Astrocyte of the hippocampus (primary cell): Measurements from ENCODE around the gene PIAS1.
"Not testable (repeated sequence)": the region's sequence is repeated elsewhere in the genome, so short reads cannot be mapped to it uniquely, and the experiment has no call there.

Experiments
- DNase-seq: peaks from one replicate; pipeline ENCODE4 v3.0.0; 2011; ENCODE audit warnings: low read depth, low spot score

Gene PIAS1

GRCh38 chr15:68218331-68218730 is 164.2 kb downstream of the PIAS1 start:
- DNase-seq = no peak

- no peak for DNase-seq
Measured at GRCh38 chr15:68218847-68219798, 165.0 kb downstream of the PIAS1 start.

- DNase-seq = no peak
Measured at GRCh38 chr15:68220489-68220888, 166.4 kb downstream of the PIAS1 start.

GRCh38 chr15:68220967-68221366 is 166.9 kb downstream of the PIAS1 start:
- DNase-seq = no peak

DNA sequence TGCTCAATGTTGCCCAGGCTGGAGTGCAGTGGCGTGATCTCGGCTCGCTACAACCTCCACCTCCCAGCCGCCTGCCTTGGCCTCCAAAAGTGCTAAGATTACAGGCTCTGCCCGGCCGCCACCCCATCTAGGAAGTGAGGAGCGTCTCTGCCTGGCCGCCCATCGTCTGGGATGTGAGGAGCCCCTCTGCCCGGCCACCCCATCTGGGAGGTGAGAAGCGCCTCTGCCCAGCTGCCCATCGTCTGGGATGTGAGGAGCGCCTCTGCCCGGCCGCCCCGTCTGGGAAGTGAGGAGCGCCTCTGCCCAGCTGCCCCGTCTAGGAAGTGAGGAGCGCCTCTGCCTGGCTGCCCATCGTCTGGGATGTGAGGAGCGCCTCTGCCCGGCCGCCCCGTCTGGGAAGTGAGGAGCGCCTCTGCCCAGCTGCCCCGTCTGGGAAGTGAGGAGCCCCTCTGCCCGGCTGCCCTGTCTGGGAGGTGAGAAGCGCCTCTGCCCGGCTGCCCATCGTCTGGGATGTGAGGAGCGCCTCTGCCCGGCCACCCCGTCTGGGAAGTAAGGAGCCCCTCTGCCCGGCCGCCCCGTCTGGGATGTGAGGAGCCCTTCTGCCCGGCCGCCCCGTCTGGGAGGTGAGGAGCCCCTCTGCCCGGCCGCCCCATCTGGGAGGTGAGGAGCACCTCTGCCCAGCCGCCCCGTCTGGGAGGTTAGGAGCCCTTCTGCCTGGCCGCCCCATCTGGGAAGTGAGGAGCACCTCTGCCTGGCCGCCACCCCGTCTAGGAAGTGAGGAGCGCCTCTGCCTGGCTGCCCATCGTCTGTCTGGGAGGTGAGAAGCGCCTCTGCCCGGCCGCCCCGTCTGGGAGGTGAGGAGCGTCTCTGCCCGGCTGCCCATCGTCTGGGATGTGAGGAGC is 167.7 kb downstream of the PIAS1 start:
- DNase-seq = not testable (repeated sequence)

DNA sequence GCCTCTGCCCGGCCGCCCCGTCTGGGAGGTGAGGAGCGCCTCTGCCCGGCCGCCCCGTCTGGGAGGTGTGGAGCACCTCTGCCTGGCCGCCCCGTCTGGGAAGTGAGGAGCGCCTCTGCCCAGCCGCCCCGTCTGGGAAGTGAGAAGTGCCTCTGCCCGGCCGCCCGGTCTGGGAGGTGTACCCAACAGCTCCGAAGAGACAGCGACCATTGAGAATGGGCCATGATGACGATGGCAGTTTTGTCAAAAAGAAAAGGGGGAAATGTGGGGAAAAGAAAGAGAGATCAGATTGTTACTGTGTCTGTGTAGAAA is 168.3 kb downstream of the PIAS1 start:
- not testable (repeated sequence) for DNase-seq

GRCh38 chr15:68223171-68223570 is 169.1 kb downstream of the PIAS1 start:
- DNase-seq = no peak

- no peak for DNase-seq
Measured at GRCh38 chr15:68224108-68224507, 170.0 kb downstream of the PIAS1 start.

- DNase-seq = no peak
Measured at GRCh38 chr15:68224546-68225250, 170.6 kb downstream of the PIAS1 start.

- not testable (repeated sequence) for DNase-seq
Measured at GRCh38 chr15:68225442-68225841, 171.3 kb downstream of the PIAS1 start.

- no peak for DNase-seq
Measured at GRCh38 chr15:68227643-68228142, 173.6 kb downstream of the PIAS1 start.

DNA sequence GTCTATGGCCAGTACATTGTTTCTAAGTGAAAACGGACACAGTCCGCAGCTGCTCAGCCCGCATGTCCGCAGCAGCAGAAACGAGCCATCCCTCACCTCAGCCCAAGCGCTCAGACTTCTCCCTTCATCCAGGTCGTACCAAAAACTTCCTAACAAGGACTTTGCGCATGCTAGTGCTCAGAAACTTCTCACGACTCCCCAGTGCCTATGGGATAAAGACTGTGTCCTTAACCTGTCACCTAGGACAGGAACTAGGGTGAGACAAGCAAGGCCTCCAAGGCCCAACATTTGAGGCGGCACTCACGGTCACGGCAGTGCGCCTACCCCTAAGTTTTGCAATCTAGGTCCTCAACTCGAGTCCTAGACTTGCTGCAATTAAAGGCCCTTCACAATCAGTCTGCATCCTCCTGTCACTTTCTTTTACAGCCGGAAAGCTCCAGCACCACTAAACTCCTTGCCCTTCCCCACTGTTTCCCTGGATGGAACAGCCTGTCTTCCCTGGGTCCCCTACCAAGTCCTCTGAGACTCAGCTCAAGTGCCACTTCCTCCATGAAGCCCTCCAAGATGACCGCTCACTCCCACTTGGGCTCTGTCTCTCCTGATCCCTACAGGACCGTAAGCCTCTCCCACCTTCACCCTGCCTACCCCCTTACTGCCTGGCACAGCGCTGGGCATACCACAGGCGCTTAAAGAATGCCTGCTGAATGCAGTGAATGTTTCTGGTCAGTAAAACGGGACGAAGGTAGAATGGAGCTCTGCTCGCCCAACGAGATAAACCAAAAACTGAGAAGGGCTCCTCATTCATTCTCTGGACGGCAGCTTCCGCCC is 174.2 kb downstream of the PIAS1 start:
- peak; percentile 34 for DNase-seq

DNA sequence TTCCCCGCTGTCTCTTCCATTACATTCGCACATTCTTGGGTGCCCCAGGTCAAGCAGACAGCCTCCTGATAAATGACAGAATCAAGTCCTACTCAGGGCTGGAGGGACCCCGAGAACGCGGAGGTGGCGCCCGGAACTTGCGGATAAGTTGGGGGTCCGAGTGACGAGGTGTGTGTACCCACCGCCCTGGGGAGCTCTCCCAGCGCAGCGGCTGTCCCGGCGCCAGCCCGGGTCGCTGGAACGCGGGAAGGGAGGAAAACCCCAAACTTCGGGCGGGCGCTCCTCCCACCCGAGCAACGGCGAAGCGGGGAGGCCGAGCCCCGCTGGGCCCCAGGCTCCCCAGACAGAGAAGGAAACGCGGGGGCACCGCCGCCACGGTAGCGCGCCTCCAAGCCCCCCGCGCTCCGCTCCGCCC is 174.9 kb downstream of the PIAS1 start:
- no peak for DNase-seq

DNA sequence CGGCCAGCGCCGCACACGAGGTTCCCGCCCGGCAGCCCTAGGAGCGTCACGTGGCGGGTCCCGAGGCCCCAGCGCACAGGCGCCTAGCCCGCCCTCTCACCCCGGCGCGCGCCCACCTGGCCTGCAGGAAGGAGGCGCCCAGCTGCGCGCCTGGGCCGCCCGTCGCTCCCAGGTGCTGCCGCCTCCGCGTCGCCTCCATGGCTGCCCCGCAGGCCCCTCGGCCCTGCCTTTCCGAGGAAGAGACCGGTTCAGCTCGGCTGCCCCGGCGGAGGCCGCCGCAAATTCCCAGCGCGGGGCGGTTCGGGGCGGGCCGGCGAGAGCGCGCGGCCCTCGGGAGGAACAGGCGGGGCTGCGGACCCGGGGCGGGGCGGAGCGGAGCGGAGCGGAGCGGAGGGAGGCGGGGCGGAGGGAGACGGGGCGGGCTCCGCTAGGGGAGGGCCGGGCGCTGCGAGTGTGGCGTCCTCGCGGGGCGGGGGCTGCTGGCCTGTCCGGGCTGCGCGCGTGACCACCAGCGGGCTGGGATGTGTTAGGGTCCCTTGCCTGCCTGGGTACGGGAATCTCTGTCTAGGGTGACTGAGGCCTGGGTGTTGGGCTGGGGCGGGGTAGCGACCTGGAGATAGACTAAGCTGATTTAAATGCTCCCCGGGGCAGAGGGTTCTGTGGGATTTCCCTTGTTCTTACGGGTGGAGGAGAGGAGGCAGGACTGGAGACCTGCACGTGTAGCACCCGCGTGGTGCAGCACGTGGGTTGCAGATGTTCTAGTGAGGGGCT is 175.5 kb downstream of the PIAS1 start, which contains the start of gene CLN6:
Gene CLN6 (minus strand): TSS at position 343 of the 771 bp plus-strand sequence. CDS start 144 bp downstream, at position 199.
- DNase-seq = peak; percentile 93

- DNase-seq = peak; percentile 25
Measured at GRCh38 chr15:68230157-68231100, 176.3 kb downstream of the PIAS1 start.

GRCh38 chr15:68231102-68231818 is 177.1 kb downstream of the PIAS1 start:
- no peak for DNase-seq

DNA sequence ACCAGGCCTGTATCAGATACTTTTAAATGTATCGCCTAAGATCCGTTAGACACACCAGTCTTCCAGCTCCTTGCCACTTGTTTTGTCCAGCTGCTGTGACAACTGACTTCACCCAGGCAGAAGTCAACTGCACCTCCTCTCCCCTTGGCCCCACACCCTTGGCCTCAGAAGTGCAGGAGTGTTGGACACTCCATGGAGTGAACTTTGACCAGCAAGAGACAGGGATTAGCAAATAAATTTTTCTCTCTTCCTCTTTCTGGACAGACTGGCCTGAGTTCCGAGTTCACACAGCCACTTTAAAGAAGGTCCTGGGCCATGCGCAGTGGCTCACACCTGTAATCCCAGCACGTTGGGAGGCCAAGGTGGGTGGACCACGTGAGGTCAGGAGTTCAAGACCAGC is 178.3 kb downstream of the PIAS1 start:
- DNase-seq = no peak

DNA sequence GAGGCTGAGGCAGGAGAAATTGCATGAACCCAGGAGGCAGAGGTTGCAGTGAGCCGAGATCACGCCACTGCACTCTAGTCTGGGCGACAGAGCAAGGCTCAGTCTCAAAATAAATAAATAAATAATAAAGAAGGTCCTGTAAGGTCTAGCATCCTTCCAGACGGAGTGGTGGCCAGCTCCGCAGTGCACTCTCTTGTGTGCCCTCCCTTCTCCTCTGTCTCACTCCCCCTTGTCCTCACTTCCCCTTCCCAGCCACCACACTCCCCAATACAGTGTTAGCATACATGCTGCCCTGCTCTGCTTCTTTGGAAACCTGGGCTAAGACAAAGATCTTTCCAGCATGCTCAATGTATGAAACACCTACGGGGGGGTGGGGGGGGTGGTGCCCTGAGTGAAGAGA is 178.8 kb downstream of the PIAS1 start:
- DNase-seq = no peak
